ENCODE data around the gene DNAH3.
"Not testable (repeated sequence)": the region's sequence is repeated elsewhere in the genome, so short reads cannot be mapped to it uniquely, and the experiment has no call there.

Gene DNAH3

GRCh38 chr16:21057875-21058274 lies 92.8 kb downstream of the DNAH3 start:
- TF ChIP-seq, protein P1, sequence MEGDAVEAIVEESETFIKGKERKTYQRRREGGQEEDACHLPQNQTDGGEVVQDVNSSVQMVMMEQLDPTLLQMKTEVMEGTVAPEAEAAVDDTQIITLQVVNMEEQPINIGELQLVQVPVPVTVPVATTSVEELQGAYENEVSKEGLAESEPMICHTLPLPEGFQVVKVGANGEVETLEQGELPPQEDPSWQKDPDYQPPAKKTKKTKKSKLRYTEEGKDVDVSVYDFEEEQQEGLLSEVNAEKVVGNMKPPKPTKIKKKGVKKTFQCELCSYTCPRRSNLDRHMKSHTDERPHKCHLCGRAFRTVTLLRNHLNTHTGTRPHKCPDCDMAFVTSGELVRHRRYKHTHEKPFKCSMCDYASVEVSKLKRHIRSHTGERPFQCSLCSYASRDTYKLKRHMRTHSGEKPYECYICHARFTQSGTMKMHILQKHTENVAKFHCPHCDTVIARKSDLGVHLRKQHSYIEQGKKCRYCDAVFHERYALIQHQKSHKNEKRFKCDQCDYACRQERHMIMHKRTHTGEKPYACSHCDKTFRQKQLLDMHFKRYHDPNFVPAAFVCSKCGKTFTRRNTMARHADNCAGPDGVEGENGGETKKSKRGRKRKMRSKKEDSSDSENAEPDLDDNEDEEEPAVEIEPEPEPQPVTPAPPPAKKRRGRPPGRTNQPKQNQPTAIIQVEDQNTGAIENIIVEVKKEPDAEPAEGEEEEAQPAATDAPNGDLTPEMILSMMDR (IDR thresholded peaks at IDR 0.05; ENCODE audit: insufficient read depth, low read length) = no peak
- no peak for TF ChIP-seq POLR2AphosphoS5 (IDR thresholded peaks at IDR 0.05; ENCODE audit: low read depth)
- TF ChIP-seq, protein P2, sequence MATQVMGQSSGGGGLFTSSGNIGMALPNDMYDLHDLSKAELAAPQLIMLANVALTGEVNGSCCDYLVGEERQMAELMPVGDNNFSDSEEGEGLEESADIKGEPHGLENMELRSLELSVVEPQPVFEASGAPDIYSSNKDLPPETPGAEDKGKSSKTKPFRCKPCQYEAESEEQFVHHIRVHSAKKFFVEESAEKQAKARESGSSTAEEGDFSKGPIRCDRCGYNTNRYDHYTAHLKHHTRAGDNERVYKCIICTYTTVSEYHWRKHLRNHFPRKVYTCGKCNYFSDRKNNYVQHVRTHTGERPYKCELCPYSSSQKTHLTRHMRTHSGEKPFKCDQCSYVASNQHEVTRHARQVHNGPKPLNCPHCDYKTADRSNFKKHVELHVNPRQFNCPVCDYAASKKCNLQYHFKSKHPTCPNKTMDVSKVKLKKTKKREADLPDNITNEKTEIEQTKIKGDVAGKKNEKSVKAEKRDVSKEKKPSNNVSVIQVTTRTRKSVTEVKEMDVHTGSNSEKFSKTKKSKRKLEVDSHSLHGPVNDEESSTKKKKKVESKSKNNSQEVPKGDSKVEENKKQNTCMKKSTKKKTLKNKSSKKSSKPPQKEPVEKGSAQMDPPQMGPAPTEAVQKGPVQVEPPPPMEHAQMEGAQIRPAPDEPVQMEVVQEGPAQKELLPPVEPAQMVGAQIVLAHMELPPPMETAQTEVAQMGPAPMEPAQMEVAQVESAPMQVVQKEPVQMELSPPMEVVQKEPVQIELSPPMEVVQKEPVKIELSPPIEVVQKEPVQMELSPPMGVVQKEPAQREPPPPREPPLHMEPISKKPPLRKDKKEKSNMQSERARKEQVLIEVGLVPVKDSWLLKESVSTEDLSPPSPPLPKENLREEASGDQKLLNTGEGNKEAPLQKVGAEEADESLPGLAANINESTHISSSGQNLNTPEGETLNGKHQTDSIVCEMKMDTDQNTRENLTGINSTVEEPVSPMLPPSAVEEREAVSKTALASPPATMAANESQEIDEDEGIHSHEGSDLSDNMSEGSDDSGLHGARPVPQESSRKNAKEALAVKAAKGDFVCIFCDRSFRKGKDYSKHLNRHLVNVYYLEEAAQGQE (IDR thresholded peaks at IDR 0.05; ENCODE audit: insufficient replicate concordance, low read depth) = no peak
- TF ChIP-seq GABPA (IDR thresholded peaks at IDR 0.05; ENCODE audit: low read depth) = no peak
- TF ChIP-seq SPI1 (IDR thresholded peaks at IDR 0.05; ENCODE audit: borderline replicate concordance, low read depth) = no peak
- Histone ChIP-seq H3K27me3 (ENCODE audit: insufficient read depth, poor library complexity, severe bottlenecking) (peaks cover 2% of the 10 kb centered on the region), H3K27ac (replicated peaks) (no peak overlapping the region), H3K4me3 (replicated peaks; ENCODE audit: insufficient read depth, low read length) (no peak overlapping the region)
- DNase-seq (ENCODE audit: low read depth in 1 of 2, low spot score in 1 of 2) = no peak

DNA sequence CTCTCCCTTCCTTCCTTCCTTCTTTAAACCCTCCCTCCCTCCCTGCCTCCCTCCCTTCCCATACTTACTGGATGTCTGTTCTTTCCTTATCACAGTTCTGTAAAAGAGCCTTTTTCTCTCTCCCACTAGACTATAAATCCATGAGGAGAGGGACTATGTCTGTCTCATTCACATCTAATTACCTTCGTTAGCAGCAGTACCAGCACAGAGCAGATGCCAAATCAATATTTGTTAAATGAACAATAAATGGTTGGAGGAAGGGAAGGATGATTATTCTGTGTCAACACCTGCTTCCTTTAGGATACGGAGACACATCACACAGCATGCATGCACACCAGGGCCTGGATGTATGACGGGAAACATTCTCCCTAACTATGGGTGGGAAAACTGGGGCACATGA lies 94.2 kb downstream of the DNAH3 start:
- H3K27me3 ChIP-seq (ENCODE audit: insufficient read depth, poor library complexity, severe bottlenecking) = peaks cover 2% of the 10 kb centered on the region
- no peak overlapping the region for H3K4me3 ChIP-seq (replicated peaks; ENCODE audit: insufficient read depth, low read length)
- no peak for DNase-seq (ENCODE audit: low read depth in 1 of 2, low spot score in 1 of 2)
- TF ChIP-seq POLR2AphosphoS5 (IDR thresholded peaks at IDR 0.05; ENCODE audit: low read depth) = no peak
- TF ChIP-seq SPI1 (IDR thresholded peaks at IDR 0.05; ENCODE audit: borderline replicate concordance, low read depth) = no peak
- no peak overlapping the region for H3K27ac ChIP-seq (replicated peaks)

DNA sequence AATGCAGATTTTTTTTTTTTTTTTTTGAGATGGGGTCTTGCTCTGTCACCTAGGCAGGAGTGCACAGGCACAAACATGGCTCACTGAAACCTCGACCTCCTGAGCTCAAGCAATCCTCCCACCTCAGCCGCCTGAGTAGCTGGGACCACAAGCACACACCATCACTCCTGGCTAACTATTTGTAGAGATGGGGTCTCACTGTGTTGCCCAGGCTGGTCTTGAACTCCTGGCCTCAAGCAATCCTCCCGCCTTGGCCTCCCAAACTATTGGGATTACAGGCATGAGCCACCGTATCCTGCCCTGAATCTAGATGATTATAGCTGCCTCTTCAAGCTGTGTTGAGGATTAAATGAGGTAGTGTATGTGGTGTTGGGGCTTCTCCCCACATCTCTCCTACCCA lies 94.9 kb downstream of the DNAH3 start:
- not testable (repeated sequence) for DNase-seq (ENCODE audit: low read depth in 1 of 2, low spot score in 1 of 2); H3K27me3 ChIP-seq (ENCODE audit: insufficient read depth, poor library complexity, severe bottlenecking); H3K4me3 ChIP-seq (replicated peaks; ENCODE audit: insufficient read depth, low read length); H3K27ac ChIP-seq (replicated peaks)

DNA sequence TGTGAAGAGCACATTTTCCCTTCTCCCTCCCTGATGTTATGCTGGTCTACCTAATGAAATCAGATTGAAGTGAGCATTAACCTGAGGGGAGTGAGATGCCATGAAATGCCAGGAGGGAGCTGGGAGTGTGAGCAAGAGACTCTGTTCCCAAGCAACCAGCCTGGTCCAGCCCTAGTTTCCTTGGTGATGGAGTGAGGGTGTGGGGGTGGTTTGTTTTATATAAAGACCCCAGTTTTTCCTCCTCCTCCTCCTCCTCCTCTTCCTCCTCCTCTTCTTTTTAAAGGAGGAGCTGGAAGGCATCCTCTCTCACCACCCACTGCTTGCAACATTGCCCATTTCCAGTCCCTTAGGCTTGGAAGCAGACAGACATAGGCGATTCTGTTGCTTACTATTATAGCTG lies 97.1 kb downstream of the DNAH3 start:
- Histone ChIP-seq H3K27ac (replicated peaks) (no peak overlapping the region), H3K27me3 (ENCODE audit: insufficient read depth, poor library complexity, severe bottlenecking) (peaks cover 2% of the 10 kb centered on the region), H3K4me3 (replicated peaks; ENCODE audit: insufficient read depth, low read length) (no peak overlapping the region)
- no peak for DNase-seq (ENCODE audit: low read depth in 1 of 2, low spot score in 1 of 2)
- TF ChIP-seq, protein P1 (IDR thresholded peaks at IDR 0.05; ENCODE audit: insufficient read depth, low read length) = no peak
- TF ChIP-seq GABPA (IDR thresholded peaks at IDR 0.05; ENCODE audit: low read depth) = no peak
- TF ChIP-seq POLR2AphosphoS5 (IDR thresholded peaks at IDR 0.05; ENCODE audit: low read depth) = no peak
- TF ChIP-seq, protein P2 (IDR thresholded peaks at IDR 0.05; ENCODE audit: insufficient replicate concordance, low read depth) = no peak
- TF ChIP-seq SPI1 (IDR thresholded peaks at IDR 0.05; ENCODE audit: borderline replicate concordance, low read depth) = no peak

- H3K4me3 ChIP-seq (replicated peaks; ENCODE audit: insufficient read depth, low read length); H3K27me3 ChIP-seq (ENCODE audit: insufficient read depth, poor library complexity, severe bottlenecking); H3K27ac ChIP-seq (replicated peaks); DNase-seq (ENCODE audit: low read depth in 1 of 2, low spot score in 1 of 2): not testable (repeated sequence)
Measured at GRCh38 chr16:21048091-21048912, 102.3 kb downstream of the DNAH3 start.

Data from HL-60 (cell line).